Ascending aorta (tissue), 2 donors: ENCODE measurements around the gene DNAJC11. TPM values are rescaled to one million over a fixed set of nuclear protein-coding genes. Genes with fewer than 3 reads are reported as not detected.

Source experiments
- DNase-seq, 2 donors: peaks; one replicate each; pipeline ENCODE4 v3.0.0-alpha.2; 2019; ENCODE audit warnings: low spot score in 2 of 2
- H3K27ac ChIP-seq, 2 donors: fragments of 200-600 bp; sonication (generic); one replicate each; pipeline ENCODE4 v1.5.1; 2016 to 2017; ENCODE audit warnings: mild to moderate bottlenecking in 1 of 2
- H3K27me3 ChIP-seq: fragments of 200-600 bp; sonication (generic); one replicate; pipeline ENCODE4 v1.5.1; 2017
- H3K36me3 ChIP-seq, 2 donors: fragments of 200-600 bp; sonication (generic); one replicate each; pipeline ENCODE4 v1.5.1; 2016
- H3K4me1 ChIP-seq, 2 donors: fragments of 200-600 bp; sonication (generic); one replicate each; pipeline ENCODE4 v1.5.1; 2016 to 2017; ENCODE audit warnings: mild to moderate bottlenecking in 1 of 2
- H3K4me3 ChIP-seq, 2 donors: fragments of 200-600 bp; sonication (generic); one replicate each; pipeline ENCODE4 v1.5.1; 2016 to 2017; ENCODE audit warnings: mild to moderate bottlenecking in 1 of 2
- H3K9me3 ChIP-seq, 2 donors: fragments of 200-600 bp; sonication (generic); one replicate each; pipeline ENCODE4 v1.5.1; 2016
- intact Hi-C: fragments of 100-400 bp; cut with DNase I; formaldehyde crosslinking; loops from one replicate; pipeline ENCODE4 v1.15.1; 2023
- total RNA-seq: library from RNA; depleted of rRNA; stranded (reverse); fragments of >200 nt; gene quantifications from one replicate; pipeline ENCODE4 v1.1.0, GENCODE V29; 2016
- TF ChIP-seq, protein P1 (sequence below), 3 experiments: fragments of 200-600 bp in 2 of 3; fragments of 450-650 bp in 1 of 3; sonication (generic) in 2 of 3; IDR thresholded peaks; one replicate each; pipeline ENCODE4 v1.5.1; 2016 to 2019; ENCODE audit warnings: antibody characterized with exemption in 3 of 3, mild to moderate bottlenecking in 1 of 3, moderate library complexity in 1 of 3

DNAJC11 gene
- total RNA-seq, 1 donor from 2014 or later, result 12.9 TPM

DNA sequence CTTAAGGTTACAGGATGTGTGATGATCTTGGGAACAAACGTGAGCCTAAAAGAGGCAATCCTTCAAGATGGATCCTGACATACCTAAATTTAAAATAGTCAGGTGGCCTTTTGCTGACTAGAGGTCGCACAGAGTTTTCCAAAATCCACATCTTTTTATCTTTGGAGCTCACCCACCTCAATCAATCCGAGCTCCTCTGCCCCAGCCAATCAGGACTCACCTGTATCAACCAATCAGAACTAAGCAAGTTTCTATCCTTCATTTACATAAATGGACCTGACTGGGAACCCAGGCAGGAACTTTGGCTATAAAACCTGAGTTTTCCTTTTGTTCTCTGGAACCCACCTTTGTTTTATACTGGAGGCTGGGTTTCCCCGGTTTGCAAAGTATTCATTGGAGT is 16.2 kb downstream of the DNAJC11 start:
- TF ChIP-seq, protein P1, sequence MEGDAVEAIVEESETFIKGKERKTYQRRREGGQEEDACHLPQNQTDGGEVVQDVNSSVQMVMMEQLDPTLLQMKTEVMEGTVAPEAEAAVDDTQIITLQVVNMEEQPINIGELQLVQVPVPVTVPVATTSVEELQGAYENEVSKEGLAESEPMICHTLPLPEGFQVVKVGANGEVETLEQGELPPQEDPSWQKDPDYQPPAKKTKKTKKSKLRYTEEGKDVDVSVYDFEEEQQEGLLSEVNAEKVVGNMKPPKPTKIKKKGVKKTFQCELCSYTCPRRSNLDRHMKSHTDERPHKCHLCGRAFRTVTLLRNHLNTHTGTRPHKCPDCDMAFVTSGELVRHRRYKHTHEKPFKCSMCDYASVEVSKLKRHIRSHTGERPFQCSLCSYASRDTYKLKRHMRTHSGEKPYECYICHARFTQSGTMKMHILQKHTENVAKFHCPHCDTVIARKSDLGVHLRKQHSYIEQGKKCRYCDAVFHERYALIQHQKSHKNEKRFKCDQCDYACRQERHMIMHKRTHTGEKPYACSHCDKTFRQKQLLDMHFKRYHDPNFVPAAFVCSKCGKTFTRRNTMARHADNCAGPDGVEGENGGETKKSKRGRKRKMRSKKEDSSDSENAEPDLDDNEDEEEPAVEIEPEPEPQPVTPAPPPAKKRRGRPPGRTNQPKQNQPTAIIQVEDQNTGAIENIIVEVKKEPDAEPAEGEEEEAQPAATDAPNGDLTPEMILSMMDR (IDR thresholded peaks at IDR 0.05), result no peak
- Histone ChIP-seq H3K27ac (no peak overlapping the region), H3K36me3 (peaks cover 0 to 13% of the 10 kb centered on the region in 2 donors), H3K27me3 (no peaks in the 10 kb centered on the region), H3K4me1 (no peaks in the 10 kb centered on the region), H3K9me3 (no peaks in the 10 kb centered on the region), H3K4me3 (no peak overlapping the region)
- intact Hi-C loops, result no loop called here
- DNase-seq, result no peak

DNA sequence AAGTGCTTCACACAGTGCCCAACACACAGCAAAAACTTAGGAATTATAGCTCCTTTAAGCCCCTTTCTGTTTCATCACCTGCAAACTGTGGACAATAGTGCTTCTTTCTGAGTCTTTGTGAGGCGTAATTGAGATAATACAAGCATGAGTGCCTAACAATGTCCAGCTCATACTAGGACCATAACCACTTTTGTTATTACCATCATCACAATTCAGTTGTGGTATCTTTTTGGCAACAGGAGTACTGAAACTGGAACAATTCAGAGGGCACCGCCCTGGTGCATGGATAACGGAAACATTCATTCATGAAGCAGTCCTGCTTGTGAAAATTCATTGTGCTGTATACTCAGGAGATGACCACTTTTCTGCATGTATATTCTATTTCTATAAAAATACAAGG is 18.2 kb downstream of the DNAJC11 start:
- Histone ChIP-seq H3K27ac (no peak overlapping the region), H3K4me3 (no peak overlapping the region), H3K4me1 (no peaks in the 10 kb centered on the region), H3K9me3 (no peaks in the 10 kb centered on the region), H3K36me3 (peaks cover 0 to 27% of the 10 kb centered on the region in 2 donors), H3K27me3 (no peaks in the 10 kb centered on the region)
- TF ChIP-seq, protein P1 (IDR thresholded peaks at IDR 0.05), result no peak
- intact Hi-C loops, result no loop called here
- no peak for DNase-seq

DNA sequence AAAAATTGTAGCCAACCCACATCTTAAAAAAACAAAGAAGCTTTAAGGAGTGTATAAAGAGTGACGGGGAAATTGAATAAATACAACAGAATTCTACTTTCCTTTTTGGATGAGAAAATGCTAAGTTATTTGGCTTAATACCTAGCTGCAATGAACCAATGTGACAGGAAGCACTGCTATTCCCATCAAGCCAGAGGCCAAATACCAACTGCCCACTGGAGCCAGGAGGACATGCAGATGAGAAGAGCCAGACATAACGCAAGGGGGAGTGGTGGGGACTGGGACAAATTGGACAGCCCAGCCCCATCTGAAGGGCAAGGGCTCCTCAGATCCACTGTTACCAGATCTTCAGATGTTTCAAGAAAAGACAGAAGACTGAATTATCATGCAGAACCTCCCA is 25.7 kb downstream of the DNAJC11 start:
- Histone ChIP-seq H3K4me3 (no peak overlapping the region), H3K4me1 (no peaks in the 10 kb centered on the region), H3K9me3 (no peaks in the 10 kb centered on the region), H3K27ac (no peak overlapping the region), H3K27me3 (no peaks in the 10 kb centered on the region), H3K36me3 (peaks cover 14 to 53% of the 10 kb centered on the region in 2 donors)
- intact Hi-C loops, result no loop called here
- TF ChIP-seq, protein P1 (IDR thresholded peaks at IDR 0.05), result no peak
- DNase-seq, result no peak

DNA sequence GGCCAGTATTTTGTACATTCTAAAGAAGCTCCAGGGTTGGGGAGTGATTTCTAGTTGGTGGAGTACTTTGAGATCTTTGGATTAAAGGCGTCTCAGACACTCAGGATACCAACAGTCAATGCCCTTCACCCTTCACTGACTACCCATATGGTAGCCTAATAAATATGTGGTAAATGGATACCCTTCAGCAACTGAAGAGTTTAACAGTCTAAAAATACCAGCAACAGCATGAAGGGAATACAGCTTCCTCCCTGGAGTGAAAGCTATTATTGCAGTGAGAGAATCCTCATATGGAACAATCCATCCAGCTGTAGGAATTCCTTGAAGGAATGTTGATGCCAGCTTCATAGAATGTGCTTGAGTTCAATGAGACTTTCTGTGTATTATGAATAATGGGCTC is 26.8 kb downstream of the DNAJC11 start:
- Histone ChIP-seq H3K27me3 (no peaks in the 10 kb centered on the region), H3K4me1 (no peaks in the 10 kb centered on the region), H3K4me3 (no peak overlapping the region), H3K27ac (no peak overlapping the region), H3K9me3 (no peaks in the 10 kb centered on the region), H3K36me3 (peaks cover 14 to 48% of the 10 kb centered on the region in 2 donors)
- intact Hi-C loops, result no loop called here
- TF ChIP-seq, protein P1 (IDR thresholded peaks at IDR 0.05), result no peak
- no peak for DNase-seq

DNA sequence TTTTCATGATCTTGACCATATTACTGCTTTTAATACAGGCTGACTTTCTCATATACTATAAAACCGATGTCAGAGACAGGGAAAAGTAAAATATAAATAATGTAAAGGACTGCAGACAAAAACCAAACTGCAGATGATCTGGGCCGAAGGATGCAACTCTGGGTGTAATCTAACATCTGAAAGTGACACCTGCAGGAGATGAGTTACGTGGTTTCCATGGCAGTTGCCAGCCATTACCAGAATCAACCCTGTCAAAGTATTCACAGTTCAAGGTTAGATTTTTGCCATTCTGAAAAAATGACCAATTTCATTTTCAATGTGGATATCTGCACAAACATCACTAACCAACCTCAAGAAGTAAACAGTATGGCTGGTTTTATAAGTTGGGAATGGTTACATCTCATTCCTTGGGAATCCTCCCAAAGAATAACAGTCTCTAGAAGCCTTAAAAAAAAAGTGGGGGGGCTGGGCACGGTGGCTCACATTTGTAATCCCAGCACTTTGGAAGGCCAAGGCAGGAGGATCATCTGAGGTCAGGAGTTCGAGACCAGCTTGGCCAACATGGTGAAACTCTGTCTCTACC is 27.7 kb downstream of the DNAJC11 start:
- Histone ChIP-seq H3K9me3 (no peaks in the 10 kb centered on the region), H3K4me3 (no peak overlapping the region), H3K4me1 (no peaks in the 10 kb centered on the region), H3K27me3 (no peaks in the 10 kb centered on the region), H3K36me3 (peaks cover 14 to 39% of the 10 kb centered on the region in 2 donors), H3K27ac (no peak overlapping the region)
- intact Hi-C loops, result no loop called here
- TF ChIP-seq, protein P1 (IDR thresholded peaks at IDR 0.05), result no peak
- no peak for DNase-seq

DNA sequence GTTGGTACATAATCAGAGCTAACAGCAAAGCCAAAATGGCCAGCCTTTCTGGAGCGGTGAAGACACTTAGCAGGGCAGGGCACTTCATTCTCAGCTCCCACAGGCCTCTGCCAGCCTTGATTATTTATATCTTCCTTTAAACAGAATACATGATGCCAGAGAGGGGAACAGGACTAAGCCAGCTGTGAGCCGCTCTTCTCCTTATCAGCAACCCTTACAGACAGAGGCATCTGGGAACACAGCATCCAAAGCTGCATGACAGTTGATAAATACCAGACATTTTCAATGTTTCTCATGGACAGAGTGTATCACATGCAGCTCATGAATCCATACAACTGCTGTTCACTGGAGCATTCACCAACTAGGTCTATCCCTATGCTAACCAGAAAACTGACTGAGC is 29.1 kb downstream of the DNAJC11 start:
- no peak overlapping the region for H3K27ac ChIP-seq
- intact Hi-C loops, result no loop called here
- H3K4me1 ChIP-seq, result no peaks in the 10 kb centered on the region

More for the DNA sequence above, 29.1 kb downstream of the DNAJC11 start:
- no peaks in the 10 kb centered on the region for H3K27me3 ChIP-seq
- no peak overlapping the region for H3K4me3 ChIP-seq
- no peak for DNase-seq
- TF ChIP-seq, protein P1 (IDR thresholded peaks at IDR 0.05), result no peak
- no peaks in the 10 kb centered on the region for H3K9me3 ChIP-seq
- peaks cover 6 to 31% of the 10 kb centered on the region in 2 donors for H3K36me3 ChIP-seq
